GM13977 (cell line): ENCODE measurements around the gene PHLDB1.

Experiments
- DNase-seq: peaks from one replicate; pipeline ENCODE4 v3.0.0; 2012; ENCODE audit warnings: low spot score
- in situ Hi-C: fragments of 300-500 bp; cut with MboI; formaldehyde crosslinking; loops from one replicate; pipeline ENCODE4 v1.12.0; 2022; ENCODE audit warnings: low sequenced_read_pairs, low pct_unique_long_range_greater_than_20kb, mixed read lengths, inconsistent platforms; ENCODE audit not compliant: unreplicated experiment
- TF ChIP-seq, protein P1 (sequence below): IDR thresholded peaks from 2 replicates; pipeline ENCODE4 v1.5.1; 2012; ENCODE audit warnings: mild to moderate bottlenecking, control low read depth; ENCODE audit not compliant: insufficient read depth; ENCODE audit errors: extremely low read depth, missing control alignments

PHLDB1 gene

DNA sequence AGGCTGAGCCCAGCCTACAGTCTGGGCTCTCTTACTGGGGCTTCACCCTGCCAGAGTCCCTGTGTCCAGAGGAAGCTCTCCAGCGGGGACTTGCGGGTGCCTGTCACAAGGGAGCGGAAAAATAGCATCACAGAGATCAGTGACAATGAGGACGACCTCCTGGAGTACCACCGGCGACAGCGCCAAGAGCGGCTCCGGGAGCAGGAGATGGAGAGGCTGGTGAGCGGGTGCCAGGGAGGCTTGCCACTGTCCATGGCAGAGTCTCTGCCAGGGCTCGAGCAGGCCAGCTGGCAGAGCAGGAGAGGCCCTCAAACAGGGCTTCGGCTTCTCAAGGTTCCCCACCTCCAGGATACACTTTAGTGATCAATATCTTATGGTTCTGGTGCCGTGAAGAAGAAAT, 21.0 kb downstream of the PHLDB1 start:
- no peak for DNase-seq
- TF ChIP-seq, protein P1, sequence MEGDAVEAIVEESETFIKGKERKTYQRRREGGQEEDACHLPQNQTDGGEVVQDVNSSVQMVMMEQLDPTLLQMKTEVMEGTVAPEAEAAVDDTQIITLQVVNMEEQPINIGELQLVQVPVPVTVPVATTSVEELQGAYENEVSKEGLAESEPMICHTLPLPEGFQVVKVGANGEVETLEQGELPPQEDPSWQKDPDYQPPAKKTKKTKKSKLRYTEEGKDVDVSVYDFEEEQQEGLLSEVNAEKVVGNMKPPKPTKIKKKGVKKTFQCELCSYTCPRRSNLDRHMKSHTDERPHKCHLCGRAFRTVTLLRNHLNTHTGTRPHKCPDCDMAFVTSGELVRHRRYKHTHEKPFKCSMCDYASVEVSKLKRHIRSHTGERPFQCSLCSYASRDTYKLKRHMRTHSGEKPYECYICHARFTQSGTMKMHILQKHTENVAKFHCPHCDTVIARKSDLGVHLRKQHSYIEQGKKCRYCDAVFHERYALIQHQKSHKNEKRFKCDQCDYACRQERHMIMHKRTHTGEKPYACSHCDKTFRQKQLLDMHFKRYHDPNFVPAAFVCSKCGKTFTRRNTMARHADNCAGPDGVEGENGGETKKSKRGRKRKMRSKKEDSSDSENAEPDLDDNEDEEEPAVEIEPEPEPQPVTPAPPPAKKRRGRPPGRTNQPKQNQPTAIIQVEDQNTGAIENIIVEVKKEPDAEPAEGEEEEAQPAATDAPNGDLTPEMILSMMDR: no peak
- in situ Hi-C loops: no loop called here

DNA sequence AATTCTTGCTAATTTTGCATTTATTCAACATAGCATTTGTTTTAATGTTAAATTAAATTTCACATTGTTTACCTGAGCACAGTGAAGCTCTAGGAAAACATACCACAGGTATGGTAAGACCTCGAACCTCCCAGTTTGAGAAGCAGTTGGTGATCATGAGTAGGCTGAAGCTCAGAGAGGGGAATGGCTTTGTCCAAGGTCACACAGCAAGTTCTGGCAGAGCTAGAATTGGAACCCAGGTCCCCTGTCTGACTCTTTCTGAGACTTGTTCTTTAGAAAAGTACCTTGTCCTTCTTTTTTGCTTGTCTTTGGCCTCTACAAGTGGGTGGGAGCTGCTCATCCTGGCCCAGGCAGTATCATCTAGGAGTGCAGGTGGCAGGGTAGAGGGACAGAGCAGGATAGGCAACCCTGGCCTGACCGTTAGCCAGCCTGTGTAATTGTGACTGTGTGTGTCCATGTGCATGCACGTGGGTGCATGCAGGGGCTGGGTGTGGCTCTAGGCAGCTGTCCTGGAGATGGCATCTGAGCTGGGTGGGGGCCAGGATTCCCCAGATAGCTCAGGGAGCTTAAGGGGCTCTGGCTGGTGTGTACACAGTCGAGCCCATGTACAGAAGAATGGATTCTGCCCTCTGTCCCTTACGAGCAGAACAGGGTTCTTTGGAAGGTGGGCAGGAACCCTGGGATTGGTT, 21.6 kb downstream of the PHLDB1 start:
- in situ Hi-C loops: no loop called here
- TF ChIP-seq, protein P1: no peak
- no peak for DNase-seq

DNA sequence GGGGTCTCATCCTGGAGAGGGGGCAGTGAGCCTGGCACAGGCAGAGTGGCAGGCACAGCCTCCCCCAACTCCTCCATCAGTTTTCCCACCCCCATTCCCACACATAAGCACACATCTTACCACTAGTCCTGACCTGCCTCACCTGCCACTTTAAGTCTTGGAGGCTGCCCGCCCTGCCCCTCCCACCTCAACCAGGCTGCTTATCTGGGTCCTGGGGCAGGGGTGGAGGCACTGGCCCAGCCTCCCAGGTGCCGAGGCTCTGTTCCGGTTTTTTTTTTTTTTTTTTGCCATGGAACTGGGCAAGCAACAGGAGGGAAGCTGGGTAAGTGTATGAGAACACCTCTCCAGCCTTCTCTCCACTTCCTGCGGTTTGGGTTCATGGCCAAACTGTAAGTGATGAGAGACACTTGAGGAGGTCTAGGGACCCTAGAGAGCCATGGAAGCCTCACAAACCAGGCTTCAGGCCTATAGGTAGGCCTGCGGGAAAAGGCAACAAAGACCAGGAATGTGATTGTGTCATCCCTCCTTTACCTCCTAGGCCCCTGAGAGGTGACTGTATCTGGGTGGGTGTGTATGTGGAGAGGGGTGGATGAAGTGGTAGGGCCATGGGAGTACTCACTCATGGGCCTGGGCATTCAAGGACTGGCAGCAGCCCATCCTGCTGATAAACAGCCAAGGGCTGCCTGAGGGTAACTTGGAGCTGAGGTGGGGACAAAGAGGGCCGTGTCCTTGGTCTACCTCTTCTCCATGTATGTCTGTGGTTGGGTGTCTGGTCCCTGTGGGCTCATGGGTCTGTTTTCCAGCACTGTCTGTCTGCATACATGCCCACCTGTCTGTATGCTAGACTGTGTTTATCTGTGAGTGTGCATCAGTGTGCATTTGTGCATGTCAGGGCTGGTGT, 22.6 kb downstream of the PHLDB1 start:
- TF ChIP-seq, protein P1: no peak
- DNase-seq: no peak
- in situ Hi-C loops: no loop called here

DNA sequence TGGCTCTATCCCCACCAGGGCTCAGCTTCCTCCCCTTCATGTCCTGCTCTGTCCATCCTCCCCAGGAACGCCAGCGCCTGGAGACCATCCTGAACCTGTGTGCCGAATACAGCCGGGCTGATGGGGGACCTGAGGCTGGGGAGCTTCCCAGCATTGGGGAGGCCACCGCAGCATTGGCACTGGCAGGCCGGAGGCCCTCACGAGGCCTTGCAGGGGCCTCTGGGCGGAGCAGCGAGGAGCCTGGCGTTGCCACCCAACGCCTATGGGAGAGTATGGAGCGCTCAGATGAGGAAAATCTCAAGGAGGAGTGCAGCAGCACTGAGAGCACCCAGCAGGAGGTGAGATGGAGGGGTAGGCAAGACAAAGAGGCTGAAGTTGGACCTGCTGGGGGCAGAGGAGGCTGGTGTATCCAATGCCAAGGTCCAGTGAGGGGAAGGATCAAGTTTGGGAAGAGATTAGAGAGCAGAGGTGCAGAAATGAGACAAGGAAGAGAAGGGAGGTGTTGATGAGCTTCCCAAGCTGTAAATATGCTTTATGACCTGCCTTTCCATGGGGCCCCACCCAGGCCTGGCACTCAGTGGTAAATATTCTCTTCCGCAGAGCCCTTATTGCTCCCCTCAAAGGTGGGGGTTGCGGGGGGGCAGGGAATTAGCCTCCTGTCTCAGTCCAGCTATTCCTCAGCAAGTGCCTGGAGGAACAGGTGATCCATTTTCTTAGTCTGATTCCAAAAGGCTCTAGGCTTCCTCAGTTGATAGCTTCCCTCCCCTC, 23.9 kb downstream of the PHLDB1 start:
- TF ChIP-seq, protein P1: no peak
- no peak for DNase-seq
- in situ Hi-C loops: no loop called here

DNA sequence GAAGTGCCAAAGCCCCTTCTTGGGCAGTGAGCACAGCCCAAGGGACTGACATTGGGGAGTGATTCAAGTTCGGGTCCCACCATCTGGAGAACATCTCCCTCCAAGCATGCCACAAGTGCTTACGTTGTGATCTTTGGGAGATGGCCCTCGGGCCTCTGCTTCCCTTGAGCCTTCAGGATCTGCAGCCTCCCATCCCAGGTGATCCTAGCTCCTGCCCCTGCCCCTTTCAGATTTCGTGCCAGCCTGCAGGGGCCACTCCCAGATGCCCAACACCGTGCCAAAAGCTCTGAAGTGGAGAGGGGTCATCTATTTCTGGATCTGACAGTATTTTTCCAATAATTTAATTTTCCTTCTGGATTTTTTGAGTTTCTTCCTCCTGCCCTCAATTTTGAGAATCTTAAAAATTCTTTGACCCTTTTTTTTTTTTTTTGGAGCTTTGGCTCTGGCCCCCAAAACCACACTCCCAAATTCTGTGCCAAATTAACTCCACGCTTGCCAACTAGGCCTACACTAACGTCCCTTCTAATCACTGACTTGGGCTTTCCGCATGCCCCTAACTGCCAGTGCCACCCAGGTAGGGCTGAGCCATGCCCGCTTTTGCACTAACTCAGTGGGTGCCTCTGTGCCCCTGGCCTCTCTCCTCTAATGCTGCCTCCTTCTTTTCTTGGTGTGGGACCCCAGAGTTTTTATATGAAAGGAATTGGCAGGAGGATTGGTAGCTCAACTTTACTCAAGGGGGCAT, 25.3 kb downstream of the PHLDB1 start:
- in situ Hi-C loops: no loop called here
- TF ChIP-seq, protein P1: no peak
- no peak for DNase-seq

DNA sequence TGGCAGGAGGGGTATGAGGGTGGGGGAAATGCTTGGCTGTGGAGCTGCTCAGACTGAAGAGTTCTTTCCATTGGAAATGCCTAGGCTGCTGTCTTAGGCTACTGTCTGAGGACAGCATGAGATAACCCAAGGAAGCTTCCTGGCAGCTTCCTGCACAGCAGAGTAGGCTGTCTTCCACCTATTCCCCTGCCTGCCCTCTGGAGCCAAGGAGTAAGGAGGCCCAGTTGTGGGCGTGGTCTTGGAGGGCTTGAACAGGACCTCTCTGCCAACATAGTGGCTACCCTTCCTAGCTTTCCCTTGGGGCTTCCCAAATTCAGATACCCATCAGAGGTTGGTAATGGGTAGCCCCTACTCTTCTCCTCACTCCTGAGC, 25.9 kb downstream of the PHLDB1 start:
- TF ChIP-seq, protein P1: no peak
- in situ Hi-C loops: no loop called here
- no peak for DNase-seq
